A549 (cell line): ENCODE measurements around the gene SNTB2. TPM values are rescaled to one million over a fixed set of nuclear protein-coding genes. Genes with fewer than 3 reads are reported as not detected.

ENCODE experiments used
- ATAC-seq, 2 experiments: fragments of 200-7000 bp in 1 of 2; fragments of >200 bp in 1 of 2; cut with Nextera tagmentation in 1 of 2; cut with Tn5 transposase in 1 of 2; 3 replicates each; pipeline versions ENCODE4 v1.8.0 to v1.9.1; 2018 to 2020; ENCODE audit warnings: mild to moderate bottlenecking in 1 of 2, moderate library complexity in 1 of 2
- CTCF ChIA-PET: fragments of 300-600 bp; sonication (Branson Sonifier 250); formaldehyde crosslinking; extraction: SDS; loops from one replicate; lab custom pipeline; 2021; ENCODE audit warnings: antibody characterized with exemption, inconsistent platforms; lab: Yijun Ruan, JAX
- POLR2A ChIA-PET: fragments of 350-600 bp; formaldehyde crosslinking; extraction: SDS; loops from one replicate; lab custom pipeline; 2021; ENCODE audit warnings: antibody characterized with exemption, inconsistent platforms; lab: Yijun Ruan, JAX
- DNase-seq, 2 experiments: peaks; one replicate each; pipeline versions ENCODE4 v3.0.0 to v3.0.0-alpha.2; 2011 to 2016; ENCODE audit warnings: low read depth in 1 of 2, low spot score in 1 of 2
- FAIRE-seq: peaks from 2 replicates; lab custom pipeline; 2011; peaks lifted over from hg19 to GRCh38; lab: Jason Lieb, UNC
- H3K27ac ChIP-seq, 2 experiments: fragments of >200 bp; sonication (Bioruptor Twin); formaldehyde crosslinking; 3 replicates each; pipeline ENCODE4 v1.5.1; 2016 to 2017
- H3K4me1 ChIP-seq: fragments of >200 bp; sonication (Bioruptor Twin); formaldehyde crosslinking; 3 replicates; pipeline ENCODE4 v1.6.1; 2016
- H3K4me2 ChIP-seq: fragments of >200 bp; sonication (Bioruptor Twin); formaldehyde crosslinking; 3 replicates; pipeline ENCODE4 v1.6.1; 2016
- H3K4me3 ChIP-seq: fragments of >200 bp; sonication (Bioruptor Twin); formaldehyde crosslinking; 3 replicates; pipeline ENCODE4 v1.5.1; 2016
- H3K9me3 ChIP-seq: fragments of >200 bp; sonication (Bioruptor Twin); formaldehyde crosslinking; 3 replicates; pipeline ENCODE4 v1.6.1; 2016
- BHLHE40 ChIP-seq: IDR thresholded peaks from 2 replicates; pipeline ENCODE4 v1.6.1; 2012; ENCODE audit warnings: low read depth, low read length, inconsistent platforms
- CBX8 ChIP-seq: fragments of 200-600 bp; sonication (generic); IDR thresholded peaks from 2 replicates; pipeline ENCODE4 v1.6.1; 2016
- CHD2 ChIP-seq: fragments of 150-350 bp; IDR thresholded peaks from 2 replicates; pipeline ENCODE4 v1.6.1; 2014; ENCODE audit warnings: low read length; ENCODE audit not compliant: partially characterized antibody
- CHD4 ChIP-seq: fragments of 200-600 bp; sonication (generic); IDR thresholded peaks from 2 replicates; pipeline ENCODE4 v1.6.1; 2016; ENCODE audit warnings: antibody characterized with exemption, mild to moderate bottlenecking, borderline replicate concordance
- CTCF ChIP-seq: fragments of >200 bp; sonication (Bioruptor Twin); formaldehyde crosslinking; IDR thresholded peaks from 3 replicates; pipeline ENCODE4 v1.5.1; 2016
- EHMT2 ChIP-seq: fragments of 200-600 bp; sonication (generic); IDR thresholded peaks from 2 replicates; pipeline ENCODE4 v1.6.1; 2016; ENCODE audit warnings: antibody characterized with exemption, low read depth, mild to moderate bottlenecking, moderate library complexity
- EP300 ChIP-seq, 2 experiments: fragments of >200 bp; sonication (Bioruptor Twin); formaldehyde crosslinking; IDR thresholded peaks; 2 replicates in 1 of 2; 3 replicates in 1 of 2; pipeline ENCODE4 v1.6.1; 2016 to 2017
- FOSB ChIP-seq: fragments of 250-450 bp; sonication (Bioruptor Pico); IDR thresholded peaks from 2 replicates; pipeline ENCODE4 v1.5.0; 2020; ENCODE audit warnings: mild to moderate bottlenecking, moderate library complexity
- FOSL2 ChIP-seq, 2 experiments: fragments of 450-650 bp in 1 of 2; fragments of >200 bp in 1 of 2; sonication (Bioruptor Twin) in 1 of 2; formaldehyde crosslinking; IDR thresholded peaks; 2 replicates each; pipeline versions ENCODE4 v1.5.0 to v1.6.1; 2016 to 2020; ENCODE audit warnings: mild to moderate bottlenecking in 1 of 2, moderate library complexity in 1 of 2
- GATA3 ChIP-seq: IDR thresholded peaks from 2 replicates; pipeline ENCODE4 v1.6.1; 2012; ENCODE audit warnings: borderline replicate concordance
- HEYL ChIP-seq: fragments of 250-450 bp; sonication (Bioruptor Pico); IDR thresholded peaks from 2 replicates; pipeline ENCODE4 v1.8.0; 2021; ENCODE audit warnings: mild to moderate bottlenecking, moderate library complexity
- HOXB5 ChIP-seq: fragments of 250-450 bp; sonication (Bioruptor Pico); IDR thresholded peaks from 2 replicates; pipeline ENCODE4 v1.5.0; 2020; ENCODE audit warnings: mild to moderate bottlenecking, moderate library complexity
- JUNB ChIP-seq: fragments of >200 bp; sonication (Bioruptor Twin); formaldehyde crosslinking; IDR thresholded peaks from 2 replicates; pipeline ENCODE4 v1.6.1; 2016
- MAZ ChIP-seq: fragments of 150-350 bp; IDR thresholded peaks from 2 replicates; pipeline ENCODE4 v1.6.1; 2014; ENCODE audit warnings: antibody characterized with exemption, low read depth, low read length, borderline replicate concordance
- MYC ChIP-seq: IDR thresholded peaks from 2 replicates; pipeline ENCODE4 v1.6.1; 2012; ENCODE audit warnings: mild to moderate bottlenecking, inconsistent platforms, low read length, improper control_type of control experiment, borderline replicate concordance
- NFE2L2 ChIP-seq: fragments of 150-350 bp; conservative IDR thresholded peaks from 2 replicates; pipeline ENCODE4 v1.6.1; 2014; ENCODE audit warnings: low read length
- NR3C1 ChIP-seq: fragments of >200 bp; sonication (Bioruptor Twin); formaldehyde crosslinking; IDR thresholded peaks from 3 replicates; pipeline ENCODE4 v1.6.1; 2017
- RARB ChIP-seq: fragments of 250-450 bp; sonication (Bioruptor Pico); IDR thresholded peaks from 2 replicates; pipeline ENCODE4 v1.8.0; 2021; ENCODE audit warnings: mild to moderate bottlenecking, moderate library complexity
- RNF2 ChIP-seq: fragments of 200-600 bp; sonication (generic); IDR thresholded peaks from 2 replicates; pipeline ENCODE4 v1.6.1; 2016; ENCODE audit warnings: low read depth, mild to moderate bottlenecking, antibody characterized with exemption, moderate library complexity, borderline replicate concordance
- SREBF2 ChIP-seq: fragments of 450-650 bp; IDR thresholded peaks from 2 replicates; pipeline ENCODE4 v1.6.1; 2014; ENCODE audit warnings: mild to moderate bottlenecking, moderate library complexity
- TP53 ChIP-seq: fragments of 250-450 bp; sonication (Bioruptor Pico); IDR thresholded peaks from 2 replicates; pipeline ENCODE4 v1.5.0; 2021; ENCODE audit warnings: mild to moderate bottlenecking, moderate library complexity
- USF2 ChIP-seq: fragments of 450-650 bp; IDR thresholded peaks from 2 replicates; pipeline ENCODE4 v1.6.1; 2014; ENCODE audit warnings: antibody characterized with exemption
- ZC3H11A ChIP-seq: fragments of 450-650 bp; IDR thresholded peaks from 2 replicates; pipeline ENCODE4 v1.6.1; 2014; ENCODE audit warnings: antibody characterized with exemption, mild to moderate bottlenecking
- ZSCAN20 ChIP-seq: fragments of 250-450 bp; sonication (Bioruptor Pico); IDR thresholded peaks from 2 replicates; pipeline ENCODE4 v1.8.0; 2022; ENCODE audit warnings: mild to moderate bottlenecking, moderate library complexity
- WGBS: methylation state at CpG from one replicate; pipeline ENCODE4 v1.1.6; 2017; ENCODE audit errors: missing lambda C conversion rate; 5-methylcytosine and 5-hydroxymethylcytosine counted together
- polyA plus RNA-seq, 4 experiments: library from polyadenylated mRNA; depleted of rRNA in 3 of 4; stranded (reverse); fragments of >200 nt; fragmentation: RNase III in 1 of 4; extraction: RNeasy Plus Mini Kit Qiagen cat#74134 plus additional on column Dnase treatment in 1 of 4; gene quantifications; 2 replicates in 3 of 4; 3 replicates in 1 of 4; pipeline ENCODE4 v1.2.3, GENCODE V29; 2011 to 2017
- TF ChIP-seq, protein P1 (sequence below): fragments of 250-450 bp; sonication (Bioruptor Pico); IDR thresholded peaks from 2 replicates; pipeline ENCODE4 v1.5.0; 2021; ENCODE audit warnings: mild to moderate bottlenecking, moderate library complexity, borderline replicate concordance
- TF ChIP-seq, protein P2 (sequence below): IDR thresholded peaks from 2 replicates; pipeline ENCODE4 v1.6.1; 2012
- TF ChIP-seq, protein P3 (sequence below): IDR thresholded peaks from 2 replicates; pipeline ENCODE4 v1.6.1; 2012
- TF ChIP-seq, protein P4 (sequence below): fragments of >200 bp; sonication (Bioruptor Twin); formaldehyde crosslinking; IDR thresholded peaks from 3 replicates; pipeline ENCODE4 v1.6.1; 2016
- TF ChIP-seq, protein P5 (sequence below): IDR thresholded peaks from 2 replicates; pipeline ENCODE4 v1.6.1; 2012; ENCODE audit warnings: low read depth, borderline replicate concordance

Gene SNTB2
- polyA plus RNA-seq, 2 of the 4 experiments (the other 2 are of a cell fraction): 7.8 to 20.8 TPM

- peak within 1 kb of the TSS; percentile 76 for H3K4me3 ChIP-seq
- H3K27ac ChIP-seq: peak within 1 kb of the TSS; percentile 93 to 94
- peak; percentile 94 to 95 for ATAC-seq
- H3K9me3 ChIP-seq: no peaks in the 10 kb centered on the region
- WGBS: 0% methylated on average over 11 of the region's 93 CpGs
- peak within 1 kb of the TSS; percentile 99 for H3K4me2 ChIP-seq
- POLR2A ChIA-PET: interaction anchor here (0.5 to 1.8 kb wide), 3 partner anchors 12 to 191 kb away, joined by 4 to 7 read pairs (median 5); no protein-coding TSS in a partner anchor
- CTCF ChIA-PET: interaction anchor here (0.7 to 8.9 kb wide), 6 partner anchors 7 to 180 kb away, joined by 3 to 44 read pairs (median 5); partner anchors contain the start of genes COG8, NIP7 and TMED6
- no peak for FAIRE-seq
- peak; percentile 93 to 94 for DNase-seq
- H3K4me1 ChIP-seq: peaks cover 39% of the 10 kb centered on the region
- TF ChIP-seq, protein P1, sequence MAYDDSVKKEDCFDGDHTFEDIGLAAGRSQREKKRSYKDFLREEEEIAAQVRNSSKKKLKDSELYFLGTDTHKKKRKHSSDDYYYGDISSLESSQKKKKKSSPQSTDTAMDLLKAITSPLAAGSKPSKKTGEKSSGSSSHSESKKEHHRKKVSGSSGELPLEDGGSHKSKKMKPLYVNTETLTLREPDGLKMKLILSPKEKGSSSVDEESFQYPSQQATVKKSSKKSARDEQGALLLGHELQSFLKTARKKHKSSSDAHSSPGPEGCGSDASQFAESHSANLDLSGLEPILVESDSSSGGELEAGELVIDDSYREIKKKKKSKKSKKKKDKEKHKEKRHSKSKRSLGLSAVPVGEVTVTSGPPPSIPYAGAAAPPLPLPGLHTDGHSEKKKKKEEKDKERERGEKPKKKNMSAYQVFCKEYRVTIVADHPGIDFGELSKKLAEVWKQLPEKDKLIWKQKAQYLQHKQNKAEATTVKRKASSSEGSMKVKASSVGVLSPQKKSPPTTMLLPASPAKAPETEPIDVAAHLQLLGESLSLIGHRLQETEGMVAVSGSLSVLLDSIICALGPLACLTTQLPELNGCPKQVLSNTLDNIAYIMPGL (CRISPR knock-in tag): no peak
- TF ChIP-seq TP53 (0 out of 2 replicates have a peak, but pooled peaks have one; percentile 57), CHD4 (no peak), HEYL (no peak), NFE2L2 (no peak), EP300 (IDR thresholded peaks at IDR 0.05) (no peak), MYC (0 out of 2 replicates have a peak, but pooled peaks have one; percentile 32), RNF2 (no peak), HOXB5 (CRISPR knock-in tag) (0 out of 2 replicates have a peak, but pooled peaks have one; percentile 27), EHMT2 (no peak), CTCF (no peak), ZSCAN20 (no peak), NR3C1 (no peak), MAZ (no peak), GATA3 (peak; percentile 62), JUNB (no peak), BHLHE40 (no peak), SREBF2 (no peak), FOSL2 (IDR thresholded peaks at IDR 0.05) (no peak), FOSL2 (CRISPR knock-in tag; IDR thresholded peaks at IDR 0.05) (no peak), CHD2 (no peak), ZC3H11A (no peak), FOSB (CRISPR knock-in tag) (no peak), RARB (no peak; the same call in 1 of the 2 replicates), USF2 (no peak), CBX8 (no peak)
- TF ChIP-seq, protein P2, sequence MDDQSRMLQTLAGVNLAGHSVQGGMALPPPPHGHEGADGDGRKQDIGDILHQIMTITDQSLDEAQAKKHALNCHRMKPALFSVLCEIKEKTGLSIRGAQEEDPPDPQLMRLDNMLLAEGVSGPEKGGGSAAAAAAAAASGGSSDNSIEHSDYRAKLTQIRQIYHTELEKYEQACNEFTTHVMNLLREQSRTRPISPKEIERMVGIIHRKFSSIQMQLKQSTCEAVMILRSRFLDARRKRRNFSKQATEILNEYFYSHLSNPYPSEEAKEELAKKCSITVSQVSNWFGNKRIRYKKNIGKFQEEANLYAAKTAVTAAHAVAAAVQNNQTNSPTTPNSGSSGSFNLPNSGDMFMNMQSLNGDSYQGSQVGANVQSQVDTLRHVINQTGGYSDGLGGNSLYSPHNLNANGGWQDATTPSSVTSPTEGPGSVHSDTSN: peak; percentile 85
- TF ChIP-seq, protein P3, sequence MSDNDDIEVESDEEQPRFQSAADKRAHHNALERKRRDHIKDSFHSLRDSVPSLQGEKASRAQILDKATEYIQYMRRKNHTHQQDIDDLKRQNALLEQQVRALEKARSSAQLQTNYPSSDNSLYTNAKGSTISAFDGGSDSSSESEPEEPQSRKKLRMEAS: peak; percentile 85
- TF ChIP-seq, protein P4, sequence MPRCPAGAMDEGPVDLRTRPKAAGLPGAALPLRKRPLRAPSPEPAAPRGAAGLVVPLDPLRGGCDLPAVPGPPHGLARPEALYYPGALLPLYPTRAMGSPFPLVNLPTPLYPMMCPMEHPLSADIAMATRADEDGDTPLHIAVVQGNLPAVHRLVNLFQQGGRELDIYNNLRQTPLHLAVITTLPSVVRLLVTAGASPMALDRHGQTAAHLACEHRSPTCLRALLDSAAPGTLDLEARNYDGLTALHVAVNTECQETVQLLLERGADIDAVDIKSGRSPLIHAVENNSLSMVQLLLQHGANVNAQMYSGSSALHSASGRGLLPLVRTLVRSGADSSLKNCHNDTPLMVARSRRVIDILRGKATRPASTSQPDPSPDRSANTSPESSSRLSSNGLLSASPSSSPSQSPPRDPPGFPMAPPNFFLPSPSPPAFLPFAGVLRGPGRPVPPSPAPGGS: peak; percentile 94; the same call in 2 of the 3 replicates
- TF ChIP-seq, protein P5, sequence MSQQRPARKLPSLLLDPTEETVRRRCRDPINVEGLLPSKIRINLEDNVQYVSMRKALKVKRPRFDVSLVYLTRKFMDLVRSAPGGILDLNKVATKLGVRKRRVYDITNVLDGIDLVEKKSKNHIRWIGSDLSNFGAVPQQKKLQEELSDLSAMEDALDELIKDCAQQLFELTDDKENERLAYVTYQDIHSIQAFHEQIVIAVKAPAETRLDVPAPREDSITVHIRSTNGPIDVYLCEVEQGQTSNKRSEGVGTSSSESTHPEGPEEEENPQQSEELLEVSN: peak; percentile 93
Observed at GRCh38 chr16:69330286-69331109, 143.5 kb downstream of the SNTB2 start, which contains the start of gene PDF. TSS of gene PDF (minus strand) at chr16:69330588. CDS start at chr16:69330570, 18 bp downstream.
